GM12872 (cell line): ENCODE results near the gene VWF.

Experiments used
- CTCF ChIP-seq: IDR thresholded peaks from 3 replicates; pipeline ENCODE4 v1.5.1; 2011; ENCODE audit warnings: low read depth, mild to moderate bottlenecking, low read length, moderate library complexity; ENCODE audit not compliant: insufficient read depth

VWF gene

GRCh38 chr12:5904969-5905368 is 219.5 kb downstream of the VWF start:
- TF ChIP-seq CTCF = no peak

- TF ChIP-seq CTCF = no peak
Observed at GRCh38 chr12:5904441-5904840, 220.0 kb downstream of the VWF start.

- TF ChIP-seq CTCF = no peak
Observed at GRCh38 chr12:5902736-5903135, 221.7 kb downstream of the VWF start.

- TF ChIP-seq CTCF = no peak
Observed at GRCh38 chr12:5901416-5901815, 223.1 kb downstream of the VWF start.

- TF ChIP-seq CTCF = no peak
Observed at GRCh38 chr12:5900533-5901205, 223.8 kb downstream of the VWF start.

GRCh38 chr12:5900076-5900475 is 224.4 kb downstream of the VWF start:
- TF ChIP-seq CTCF = no peak

- TF ChIP-seq CTCF = no peak
Observed at GRCh38 chr12:5899675-5900074, 224.8 kb downstream of the VWF start.
